ENCODE measurements around the gene ELP6. TPM values are rescaled to one million over a fixed set of nuclear protein-coding genes. Genes with fewer than 3 reads are reported as not detected.

The ELP6 gene
- total RNA-seq, 1 experiment from 2014 or later: 62.0 TPM

DNA sequence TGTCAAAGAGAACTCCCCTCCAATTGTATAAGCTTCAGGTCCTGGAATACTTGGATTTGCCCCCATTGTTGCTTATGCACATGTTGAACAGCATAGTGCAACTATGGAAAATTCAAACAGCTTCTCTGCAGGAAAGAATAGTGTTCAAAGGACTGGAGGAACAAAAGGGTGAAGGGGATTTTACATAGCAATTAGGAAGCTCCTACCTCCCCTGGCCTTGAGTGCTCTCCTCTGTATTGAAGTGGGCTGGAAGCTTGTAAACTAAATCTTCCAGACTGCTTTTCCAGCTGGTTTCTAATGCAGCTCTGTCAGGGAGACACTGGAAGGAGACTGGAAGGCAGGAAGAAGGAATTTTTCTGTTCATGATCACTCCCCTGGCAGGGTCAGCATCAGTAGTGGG is 7.2 kb upstream of the ELP6 start (continued):
- TF ChIP-seq CREB1 (CRISPR knock-in tag; IDR thresholded peaks at IDR 0.05) (no peak), ZNF416 (CRISPR knock-in tag; IDR thresholded peaks at IDR 0.05) (no peak), CDX4 (CRISPR knock-in tag; IDR thresholded peaks at IDR 0.05; ENCODE audit: borderline replicate concordance) (no peak), ARID4B (CRISPR knock-in tag; IDR thresholded peaks at IDR 0.05; ENCODE audit: borderline replicate concordance) (no peak)

GRCh38 chr3:47517937-47518336 is 4.4 kb upstream of the ELP6 start:
- TF ChIP-seq PRDM15 (CRISPR knock-in tag; IDR thresholded peaks at IDR 0.05) (no peak), ARID4B (CRISPR knock-in tag; IDR thresholded peaks at IDR 0.05; ENCODE audit: borderline replicate concordance) (no peak), EMX1 (CRISPR knock-in tag; IDR thresholded peaks at IDR 0.05) (no peak), NFATC4 (CRISPR knock-in tag; IDR thresholded peaks at IDR 0.05) (no peak), NR2C2 (CRISPR knock-in tag; IDR thresholded peaks at IDR 0.05) (no peak), ATF1 (CRISPR knock-in tag; IDR thresholded peaks at IDR 0.05) (no peak), CREM (CRISPR knock-in tag; IDR thresholded peaks at IDR 0.05) (no peak), CBFB (CRISPR knock-in tag; IDR thresholded peaks at IDR 0.05; ENCODE audit: low read depth) (no peak), TCF7 (CRISPR knock-in tag; IDR thresholded peaks at IDR 0.05; ENCODE audit: low read depth) (no peak), HMGA2 (CRISPR knock-in tag; IDR thresholded peaks at IDR 0.05) (no peak), ZBTB21 (CRISPR knock-in tag; IDR thresholded peaks at IDR 0.05; ENCODE audit: borderline replicate concordance) (no peak), SMAD4 (CRISPR knock-in tag; IDR thresholded peaks at IDR 0.05) (no peak), JAZF1 (CRISPR knock-in tag; IDR thresholded peaks at IDR 0.05) (no peak), RORB (CRISPR knock-in tag; IDR thresholded peaks at IDR 0.05) (no peak)
- TF ChIP-seq, protein P1, sequence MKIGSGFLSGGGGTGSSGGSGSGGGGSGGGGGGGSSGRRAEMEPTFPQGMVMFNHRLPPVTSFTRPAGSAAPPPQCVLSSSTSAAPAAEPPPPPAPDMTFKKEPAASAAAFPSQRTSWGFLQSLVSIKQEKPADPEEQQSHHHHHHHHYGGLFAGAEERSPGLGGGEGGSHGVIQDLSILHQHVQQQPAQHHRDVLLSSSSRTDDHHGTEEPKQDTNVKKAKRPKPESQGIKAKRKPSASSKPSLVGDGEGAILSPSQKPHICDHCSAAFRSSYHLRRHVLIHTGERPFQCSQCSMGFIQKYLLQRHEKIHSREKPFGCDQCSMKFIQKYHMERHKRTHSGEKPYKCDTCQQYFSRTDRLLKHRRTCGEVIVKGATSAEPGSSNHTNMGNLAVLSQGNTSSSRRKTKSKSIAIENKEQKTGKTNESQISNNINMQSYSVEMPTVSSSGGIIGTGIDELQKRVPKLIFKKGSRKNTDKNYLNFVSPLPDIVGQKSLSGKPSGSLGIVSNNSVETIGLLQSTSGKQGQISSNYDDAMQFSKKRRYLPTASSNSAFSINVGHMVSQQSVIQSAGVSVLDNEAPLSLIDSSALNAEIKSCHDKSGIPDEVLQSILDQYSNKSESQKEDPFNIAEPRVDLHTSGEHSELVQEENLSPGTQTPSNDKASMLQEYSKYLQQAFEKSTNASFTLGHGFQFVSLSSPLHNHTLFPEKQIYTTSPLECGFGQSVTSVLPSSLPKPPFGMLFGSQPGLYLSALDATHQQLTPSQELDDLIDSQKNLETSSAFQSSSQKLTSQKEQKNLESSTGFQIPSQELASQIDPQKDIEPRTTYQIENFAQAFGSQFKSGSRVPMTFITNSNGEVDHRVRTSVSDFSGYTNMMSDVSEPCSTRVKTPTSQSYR (CRISPR knock-in tag; IDR thresholded peaks at IDR 0.05): no peak
- no peak overlapping the region for H3K4me3 Mint-ChIP-seq
- no peaks in the 10 kb centered on the region for H3K9me3 Mint-ChIP-seq
- ATAC-seq (no peak), DNase-seq (ENCODE audit: low spot score) (no peak)
- H3K4me1 Mint-ChIP-seq: peaks cover 24% of the 10 kb centered on the region
- ChIA-PET POLR2A (no interaction called here), CTCF (interaction anchor here (1.7 kb wide), 1 partner anchor 97 kb away, joined by 5 read pairs; no protein-coding TSS in a partner anchor)
- no peak overlapping the region for H3K27ac Mint-ChIP-seq
- no peaks in the 10 kb centered on the region for H3K36me3 Mint-ChIP-seq
- peaks cover 11% of the 10 kb centered on the region for H3K27me3 Mint-ChIP-seq (ENCODE audit: low read depth)

All from WTC11 (cell line).